A549 (cell line): ENCODE measurements around the gene PARP6. TPM values are rescaled to one million over a fixed set of nuclear protein-coding genes. Genes with fewer than 3 reads are reported as not detected.

Experiments used
- ATAC-seq, 2 experiments: fragments of 200-7000 bp in 1 of 2; fragments of >200 bp in 1 of 2; cut with Nextera tagmentation in 1 of 2; cut with Tn5 transposase in 1 of 2; 3 replicates each; pipeline versions ENCODE4 v1.8.0 to v1.9.1; 2018 to 2020; ENCODE audit warnings: mild to moderate bottlenecking in 1 of 2, moderate library complexity in 1 of 2
- CTCF ChIA-PET: fragments of 300-600 bp; sonication (Branson Sonifier 250); formaldehyde crosslinking; extraction: SDS; loops from one replicate; lab custom pipeline; 2021; ENCODE audit warnings: antibody characterized with exemption, inconsistent platforms; lab: Yijun Ruan, JAX
- POLR2A ChIA-PET: fragments of 350-600 bp; formaldehyde crosslinking; extraction: SDS; loops from one replicate; lab custom pipeline; 2021; ENCODE audit warnings: antibody characterized with exemption, inconsistent platforms; lab: Yijun Ruan, JAX
- DNase-seq, 2 experiments: peaks; one replicate each; pipeline versions ENCODE4 v3.0.0 to v3.0.0-alpha.2; 2011 to 2016; ENCODE audit warnings: low read depth in 1 of 2, low spot score in 1 of 2
- FAIRE-seq: peaks from 2 replicates; lab custom pipeline; 2011; peaks lifted over from hg19 to GRCh38; lab: Jason Lieb, UNC
- H3K27ac ChIP-seq, 2 experiments: fragments of >200 bp; sonication (Bioruptor Twin); formaldehyde crosslinking; 3 replicates each; pipeline ENCODE4 v1.5.1; 2016 to 2017
- H3K4me1 ChIP-seq: fragments of >200 bp; sonication (Bioruptor Twin); formaldehyde crosslinking; 3 replicates; pipeline ENCODE4 v1.6.1; 2016
- H3K4me2 ChIP-seq: fragments of >200 bp; sonication (Bioruptor Twin); formaldehyde crosslinking; 3 replicates; pipeline ENCODE4 v1.6.1; 2016
- H3K4me3 ChIP-seq: fragments of >200 bp; sonication (Bioruptor Twin); formaldehyde crosslinking; 3 replicates; pipeline ENCODE4 v1.5.1; 2016
- H3K9me3 ChIP-seq: fragments of >200 bp; sonication (Bioruptor Twin); formaldehyde crosslinking; 3 replicates; pipeline ENCODE4 v1.6.1; 2016
- ATOH8 ChIP-seq: fragments of 250-450 bp; sonication (Bioruptor Pico); IDR thresholded peaks from 2 replicates; pipeline ENCODE4 v1.5.0; 2020; ENCODE audit warnings: low read depth, mild to moderate bottlenecking, moderate library complexity
- CBX2 ChIP-seq: fragments of 200-600 bp; sonication (generic); IDR thresholded peaks from 2 replicates; pipeline ENCODE4 v1.6.1; 2016; ENCODE audit warnings: low read depth, mild to moderate bottlenecking, borderline replicate concordance
- CBX8 ChIP-seq: fragments of 200-600 bp; sonication (generic); IDR thresholded peaks from 2 replicates; pipeline ENCODE4 v1.6.1; 2016
- CHD2 ChIP-seq: fragments of 150-350 bp; IDR thresholded peaks from 2 replicates; pipeline ENCODE4 v1.6.1; 2014; ENCODE audit warnings: low read length; ENCODE audit not compliant: partially characterized antibody
- CHD4 ChIP-seq: fragments of 200-600 bp; sonication (generic); IDR thresholded peaks from 2 replicates; pipeline ENCODE4 v1.6.1; 2016; ENCODE audit warnings: antibody characterized with exemption, mild to moderate bottlenecking, borderline replicate concordance
- CTCF ChIP-seq: fragments of >200 bp; sonication (Bioruptor Twin); formaldehyde crosslinking; IDR thresholded peaks from 3 replicates; pipeline ENCODE4 v1.5.1; 2016
- EP300 ChIP-seq, 2 experiments: fragments of >200 bp; sonication (Bioruptor Twin); formaldehyde crosslinking; IDR thresholded peaks; 2 replicates in 1 of 2; 3 replicates in 1 of 2; pipeline ENCODE4 v1.6.1; 2016 to 2017
- ESRRA ChIP-seq: fragments of 150-350 bp; IDR thresholded peaks from 2 replicates; pipeline ENCODE4 v1.6.1; 2014; ENCODE audit warnings: mild to moderate bottlenecking, low read length, borderline replicate concordance
- GATA3 ChIP-seq: IDR thresholded peaks from 2 replicates; pipeline ENCODE4 v1.6.1; 2012; ENCODE audit warnings: borderline replicate concordance
- HES2 ChIP-seq: fragments of >200 bp; sonication (Bioruptor Twin); formaldehyde crosslinking; IDR thresholded peaks from 2 replicates; pipeline ENCODE4 v1.6.1; 2016
- HEYL ChIP-seq: fragments of 250-450 bp; sonication (Bioruptor Pico); IDR thresholded peaks from 2 replicates; pipeline ENCODE4 v1.8.0; 2021; ENCODE audit warnings: mild to moderate bottlenecking, moderate library complexity
- JUNB ChIP-seq: fragments of >200 bp; sonication (Bioruptor Twin); formaldehyde crosslinking; IDR thresholded peaks from 2 replicates; pipeline ENCODE4 v1.6.1; 2016
- KDM1A ChIP-seq: fragments of 200-600 bp; sonication (generic); IDR thresholded peaks from 2 replicates; pipeline ENCODE4 v1.6.1; 2016; ENCODE audit warnings: low read depth, mild to moderate bottlenecking
- MAFK ChIP-seq: fragments of 450-650 bp; IDR thresholded peaks from 2 replicates; pipeline ENCODE4 v1.6.1; 2014; ENCODE audit not compliant: partially characterized antibody
- MAX ChIP-seq: IDR thresholded peaks from 2 replicates; pipeline ENCODE4 v1.6.1; 2012
- MAZ ChIP-seq: fragments of 150-350 bp; IDR thresholded peaks from 2 replicates; pipeline ENCODE4 v1.6.1; 2014; ENCODE audit warnings: antibody characterized with exemption, low read depth, low read length, borderline replicate concordance
- MYC ChIP-seq: IDR thresholded peaks from 2 replicates; pipeline ENCODE4 v1.6.1; 2012; ENCODE audit warnings: mild to moderate bottlenecking, inconsistent platforms, low read length, improper control_type of control experiment, borderline replicate concordance
- NPAS2 ChIP-seq: fragments of 250-450 bp; sonication (Bioruptor Pico); IDR thresholded peaks from 2 replicates; pipeline ENCODE4 v1.8.0; 2022; ENCODE audit warnings: mild to moderate bottlenecking, moderate library complexity, borderline replicate concordance
- NR3C1 ChIP-seq: fragments of >200 bp; sonication (Bioruptor Twin); formaldehyde crosslinking; IDR thresholded peaks from 3 replicates; pipeline ENCODE4 v1.6.1; 2017
- PBX3 ChIP-seq: IDR thresholded peaks from 2 replicates; pipeline ENCODE4 v1.6.1; 2012
- REST ChIP-seq: fragments of 200-600 bp; sonication (generic); IDR thresholded peaks from 2 replicates; pipeline ENCODE4 v1.6.1; 2016; ENCODE audit warnings: antibody characterized with exemption, mild to moderate bottlenecking, moderate library complexity
- TP53 ChIP-seq: fragments of 250-450 bp; sonication (Bioruptor Pico); IDR thresholded peaks from 2 replicates; pipeline ENCODE4 v1.5.0; 2021; ENCODE audit warnings: mild to moderate bottlenecking, moderate library complexity
- USF2 ChIP-seq: fragments of 450-650 bp; IDR thresholded peaks from 2 replicates; pipeline ENCODE4 v1.6.1; 2014; ENCODE audit warnings: antibody characterized with exemption
- ZFP36 ChIP-seq: fragments of 450-650 bp; IDR thresholded peaks from 2 replicates; pipeline ENCODE4 v1.6.1; 2014; ENCODE audit warnings: borderline replicate concordance; ENCODE audit not compliant: partially characterized antibody
- WGBS: methylation state at CpG from one replicate; pipeline ENCODE4 v1.1.6; 2017; ENCODE audit errors: missing lambda C conversion rate; 5-methylcytosine and 5-hydroxymethylcytosine counted together
- polyA plus RNA-seq, 4 experiments: library from polyadenylated mRNA; depleted of rRNA in 3 of 4; stranded (reverse); fragments of >200 nt; fragmentation: RNase III in 1 of 4; extraction: RNeasy Plus Mini Kit Qiagen cat#74134 plus additional on column Dnase treatment in 1 of 4; gene quantifications; 2 replicates in 3 of 4; 3 replicates in 1 of 4; pipeline ENCODE4 v1.2.3, GENCODE V29; 2011 to 2017

PARP6 gene
- polyA plus RNA-seq, 2 of the 4 experiments (the other 2 are of a cell fraction), result 78.0 to 167 TPM

- Histone ChIP-seq H3K4me2 (no peak overlapping the region), H3K4me1 (peaks cover 10% of the 10 kb centered on the region), H3K27ac (no peak overlapping the region), H3K4me3 (no peak overlapping the region), H3K9me3 (no peaks in the 10 kb centered on the region)
- no peak for FAIRE-seq
- ChIA-PET CTCF (interaction anchor here (0.7 to 31.1 kb wide), 5 partner anchors 9 to 35 kb away, joined by 3 to 644 read pairs (median 5); partner anchors contain the start of genes GRAMD2A and PKM), POLR2A (interaction anchor here (4.5 kb wide), 1 partner anchor 12 kb away, joined by 25 read pairs; the partner anchor contains the start of gene PKM)
- no peak for DNase-seq
- no peak for ATAC-seq
- no peak for TF ChIP-seq CHD4
- TF ChIP-seq NR3C1, result no peak
- no peak for TF ChIP-seq MAX
- TF ChIP-seq NPAS2 (CRISPR knock-in tag), result no peak
- TF ChIP-seq JUNB, result no peak
- no peak for TF ChIP-seq EP300 (IDR thresholded peaks at IDR 0.05)
- TF ChIP-seq KDM1A, result no peak
- 89% methylated on average over 2 of the region's 2 CpGs for WGBS
Observed at GRCh38 chr15:72242775-72243370, 29.5 kb downstream of the PARP6 start.

- FAIRE-seq, result no peak
- no peak for TF ChIP-seq ESRRA
- TF ChIP-seq CBX8, result no peak
- no peak for TF ChIP-seq CTCF
- no peak for TF ChIP-seq USF2
- no peak for TF ChIP-seq MAFK
- no peak for TF ChIP-seq HEYL
- TF ChIP-seq EP300 (IDR thresholded peaks at IDR 0.05), result no peak
- no peak for TF ChIP-seq PBX3
- no peak for TF ChIP-seq CBX2
- no peak for TF ChIP-seq TP53 (CRISPR knock-in tag)
- no peak for TF ChIP-seq GATA3
- no peak for TF ChIP-seq MAZ
- no peak for TF ChIP-seq ATOH8
- no peak for TF ChIP-seq HES2
- TF ChIP-seq ZFP36, result no peak
- TF ChIP-seq MYC, result no peak
- no peak for TF ChIP-seq CHD2
- TF ChIP-seq REST, result no peak
- TF ChIP-seq, all 56 proteins: peak for 0
- H3K4me1 ChIP-seq, result peaks cover 37% of the 10 kb centered on the region
- H3K4me3 ChIP-seq, result no peak overlapping the region
- DNase-seq (no peak), ATAC-seq (no peak)
- peak overlapping the region in 1 of 2 experiments; percentile 97; a peak in 3 of 6 replicates for H3K27ac ChIP-seq
- POLR2A ChIA-PET, result interaction anchor here (0.6 to 4.5 kb wide), 4 partner anchors 9 to 239 kb away, joined by 3 to 25 read pairs (median 4); partner anchors contain the start of gene PKM
- H3K4me2 ChIP-seq, result no peak overlapping the region
- no peaks in the 10 kb centered on the region for H3K9me3 ChIP-seq
- CTCF ChIA-PET, result interaction anchor here (1.3 to 31.1 kb wide), 5 partner anchors 8 to 34 kb away, joined by 5 to 644 read pairs (median 14); partner anchors contain the start of genes GRAMD2A and PKM
Observed at GRCh38 chr15:72239652-72240051, 32.7 kb downstream of the PARP6 start.
